UCSD-AML1 (cell line): ENCODE measurements around the gene KCNQ5.
"Not testable (repeated sequence)": the region's sequence is repeated elsewhere in the genome, so short reads cannot be mapped to it uniquely, and the experiment has no call there.

Experiments used
- DNase-seq: peaks from one replicate; lab custom pipeline; 2025; ENCODE audit not compliant: unreplicated experiment; lab: John Stamatoyannopoulos, UW

KCNQ5 gene

GRCh38 chr6:73233971-73234370 lies 612.1 kb downstream of the KCNQ5 start:
- not testable (repeated sequence) for DNase-seq

GRCh38 chr6:73234733-73235132 lies 612.9 kb downstream of the KCNQ5 start:
- DNase-seq = no peak

- no peak for DNase-seq
Measured at GRCh38 chr6:73236144-73236750, 614.4 kb downstream of the KCNQ5 start.

- DNase-seq = no peak
Measured at GRCh38 chr6:73240730-73241129, 618.9 kb downstream of the KCNQ5 start.

GRCh38 chr6:73242001-73242400 lies 620.1 kb downstream of the KCNQ5 start:
- DNase-seq = no peak
